Suprapubic skin (tissue), 4 donors: ENCODE data around the gene TPRN. TPM values are rescaled to one million over a fixed set of nuclear protein-coding genes. Genes with fewer than 3 reads are reported as not detected.

ENCODE experiments used
- DNase-seq, 2 donors: peaks; one replicate each; pipeline ENCODE4 v3.0.0-alpha.2; 2019; ENCODE audit warnings: low spot score in 2 of 2
- H3K27ac ChIP-seq: fragments of 200-600 bp; sonication (generic); one replicate; pipeline ENCODE4 v1.5.1; 2019
- H3K27me3 ChIP-seq: fragments of 200-600 bp; sonication (generic); one replicate; pipeline ENCODE4 v1.5.1; 2019
- H3K36me3 ChIP-seq: fragments of 200-600 bp; sonication (generic); one replicate; pipeline ENCODE4 v1.5.1; 2019
- H3K4me1 ChIP-seq: fragments of 200-600 bp; sonication (generic); one replicate; pipeline ENCODE4 v1.5.1; 2019
- H3K4me3 ChIP-seq: fragments of 200-600 bp; sonication (generic); one replicate; pipeline ENCODE4 v1.5.1; 2019; ENCODE audit warnings: mild to moderate bottlenecking
- H3K9me3 ChIP-seq: fragments of 200-600 bp; sonication (generic); one replicate; pipeline ENCODE4 v1.5.1; 2019
- CTCF ChIP-seq, 2 donors: fragments of 200-600 bp in 1 of 2; fragments of 450-650 bp in 1 of 2; sonication (generic) in 1 of 2; IDR thresholded peaks; one replicate each; pipeline ENCODE4 v1.5.1; 2016 to 2019; ENCODE audit warnings: antibody characterized with exemption in 2 of 2, mild to moderate bottlenecking in 1 of 2, moderate library complexity in 1 of 2
- EP300 ChIP-seq: sonication (generic); formaldehyde crosslinking; IDR thresholded peaks from one replicate; pipeline ENCODE4 v1.6.1; 2017; ENCODE audit warnings: antibody characterized with exemption
- POLR2A ChIP-seq, 2 donors: fragments of 450-650 bp; IDR thresholded peaks; one replicate each; pipeline ENCODE4 v1.6.1; 2017; ENCODE audit warnings: antibody characterized with exemption in 2 of 2, mild to moderate bottlenecking in 2 of 2, moderate library complexity in 2 of 2
- POLR2AphosphoS5 ChIP-seq, 3 donors: sonication (generic); formaldehyde crosslinking; IDR thresholded peaks; one replicate each; pipeline ENCODE4 v1.6.1; 2017; ENCODE audit warnings: antibody characterized with exemption in 3 of 3
- WGBS: methylation state at CpG from one replicate; pipeline ENCODE4 v1.1.5; 2018; 5-methylcytosine and 5-hydroxymethylcytosine counted together
- total RNA-seq, 4 donors: library from RNA; depleted of rRNA; stranded (reverse); fragments of >200 nt; gene quantifications; one replicate each; pipeline ENCODE4 v1.1.0, GENCODE V29; 2016

Gene TPRN
- total RNA-seq = 10 to 100 TPM; 12.6 to 23.6 (median 18.7) TPM

- Histone ChIP-seq H3K27me3 (no peaks in the 10 kb centered on the region), H3K4me1 (peaks cover 72% of the 10 kb centered on the region), H3K4me3 (peak within 1 kb of the TSS; percentile 59), H3K36me3 (no peaks in the 10 kb centered on the region), H3K27ac (peak within 1 kb of the TSS; percentile 69), H3K9me3 (no peaks in the 10 kb centered on the region)
- TF ChIP-seq EP300 (no peak), POLR2AphosphoS5 (IDR thresholded peaks at IDR 0.05) (peak in 2 of 3 donors; percentile 49 to 75), CTCF (IDR thresholded peaks at IDR 0.05) (no peak), POLR2A (IDR thresholded peaks at IDR 0.05) (peak; percentile 66 to 75)
- DNase-seq = peak; percentile 100
- WGBS = 0% methylated on average over 2 of the region's 118 CpGs
These were observed at the start of gene TPRN for GRCh38 chr9:137200311-137201204. TSS of gene TPRN (minus strand) at chr9:137200741. CDS start at chr9:137200711, 30 bp downstream.

- WGBS = 100% methylated on average over 1 of the region's 6 CpGs
These were observed 47.3 kb upstream of the TPRN start for GRCh38 chr9:137247916-137248175.

GRCh38 chr9:137247135-137247915, 46.8 kb upstream of the TPRN start:
- Histone ChIP-seq H3K4me1 (peaks cover 34% of the 10 kb centered on the region), H3K4me3 (no peak overlapping the region), H3K27ac (no peak overlapping the region), H3K27me3 (no peaks in the 10 kb centered on the region), H3K36me3 (peaks cover 10% of the 10 kb centered on the region), H3K9me3 (no peaks in the 10 kb centered on the region)
- no peak for DNase-seq
- TF ChIP-seq CTCF (IDR thresholded peaks at IDR 0.05) (no peak), POLR2AphosphoS5 (IDR thresholded peaks at IDR 0.05) (no peak)
- WGBS = 88% methylated on average over 17 of the region's 20 CpGs

More at GRCh38 chr9:137247916-137248175, 47.3 kb upstream of the TPRN start:
- DNase-seq = no peak
- Histone ChIP-seq H3K36me3 (peaks cover 5% of the 10 kb centered on the region), H3K27me3 (no peaks in the 10 kb centered on the region), H3K4me3 (no peak overlapping the region), H3K27ac (no peak overlapping the region), H3K4me1 (peaks cover 29% of the 10 kb centered on the region), H3K9me3 (no peaks in the 10 kb centered on the region)
- TF ChIP-seq POLR2AphosphoS5 (IDR thresholded peaks at IDR 0.05) = no peak
- no peak for TF ChIP-seq CTCF (IDR thresholded peaks at IDR 0.05)
- no peak for TF ChIP-seq POLR2A (IDR thresholded peaks at IDR 0.05)
- no peak for TF ChIP-seq EP300

- peaks cover 40% of the 10 kb centered on the region for H3K4me1 ChIP-seq
- no peaks in the 10 kb centered on the region for H3K9me3 ChIP-seq
- 81% methylated on average over 11 of the region's 25 CpGs for WGBS
- TF ChIP-seq EP300 = no peak
- no peak for TF ChIP-seq POLR2A (IDR thresholded peaks at IDR 0.05)
- TF ChIP-seq POLR2AphosphoS5 (IDR thresholded peaks at IDR 0.05) = no peak
- no peak for DNase-seq
- H3K27ac ChIP-seq = no peak overlapping the region
- peaks cover 15% of the 10 kb centered on the region for H3K36me3 ChIP-seq
- no peak overlapping the region for H3K4me3 ChIP-seq
- H3K27me3 ChIP-seq = no peaks in the 10 kb centered on the region
These were observed 45.2 kb upstream of the TPRN start for GRCh38 chr9:137245450-137246421.
